Esophagus squamous epithelium (tissue), 5 donors: ENCODE results near the gene SLC18B1. TPM values are rescaled to one million over a fixed set of nuclear protein-coding genes. Genes with fewer than 3 reads are reported as not detected.

Experiments used
- DNase-seq: peaks from one replicate; lab custom pipeline; 2025; lab: John Stamatoyannopoulos, UW
- H3K27ac ChIP-seq, 4 donors: fragments of 200-600 bp; sonication (generic); one replicate each; pipeline ENCODE4 v1.5.1; 2016 to 2019; ENCODE audit warnings: mild to moderate bottlenecking in 1 of 4
- H3K27me3 ChIP-seq, 4 donors: fragments of 200-600 bp; sonication (generic); 1 replicate in 3 of 4; 2 replicates in 1 of 4; pipeline versions ENCODE4 v1.5.1 to v1.6.0; 2017 to 2021; ENCODE audit warnings: antibody characterized with exemption in 1 of 4
- H3K36me3 ChIP-seq, 3 donors: fragments of 200-600 bp; sonication (generic); one replicate each; pipeline ENCODE4 v1.5.1; 2016 to 2019
- H3K4me1 ChIP-seq, 3 donors: fragments of 200-600 bp; sonication (generic); one replicate each; pipeline ENCODE4 v1.5.1; 2017 to 2019
- H3K4me3 ChIP-seq, 4 donors: fragments of 200-600 bp; sonication (generic); 1 replicate in 3 of 4; 2 replicates in 1 of 4; pipeline ENCODE4 v1.5.1; 2016 to 2019; ENCODE audit warnings: mild to moderate bottlenecking in 2 of 4, moderate library complexity in 1 of 4
- H3K9me3 ChIP-seq, 3 donors: fragments of 200-600 bp; sonication (generic); one replicate each; pipeline ENCODE4 v1.5.1; 2016 to 2019
- CTCF ChIP-seq, 6 experiments: fragments of 450-650 bp in 4 of 6; fragments of 200-600 bp in 2 of 6; sonication (generic) in 2 of 6; IDR thresholded peaks; one replicate each; pipeline ENCODE4 v1.5.1; 2016 to 2019; ENCODE audit warnings: antibody characterized with exemption in 6 of 6, mild to moderate bottlenecking in 4 of 6, moderate library complexity in 4 of 6
- POLR2A ChIP-seq, 4 donors: fragments of 450-650 bp; IDR thresholded peaks; one replicate each; pipeline ENCODE4 v1.6.1; 2017; ENCODE audit warnings: antibody characterized with exemption in 4 of 4, mild to moderate bottlenecking in 4 of 4, moderate library complexity in 3 of 4
- WGBS, 2 donors: methylation state at CpG; one replicate each; pipeline ENCODE4 v1.1.5; 2018; 5-methylcytosine and 5-hydroxymethylcytosine counted together
- intact Hi-C: fragments of 100-400 bp; cut with DNase I; formaldehyde crosslinking; loops from one replicate; pipeline ENCODE4 v1.15.0; 2022
- total RNA-seq, 4 donors: library from RNA; depleted of rRNA; stranded (reverse); fragments of >200 nt; gene quantifications; one replicate each; pipeline ENCODE4 v1.1.0, GENCODE V29; 2016
- donor health status: DM: yes; HTN: yes; CAD: no.

SLC18B1 gene
- total RNA-seq, 4 donors from 2014 or later, result 11.2 to 28.7 (median 16.8) TPM

- Histone ChIP-seq H3K4me1 (peaks cover 6 to 28% (median 6%) of the 10 kb centered on the region in 3 donors), H3K27me3 (no peaks in the 10 kb centered on the region), H3K36me3 (no peaks in the 10 kb centered on the region), H3K9me3 (no peaks in the 10 kb centered on the region), H3K4me3 (no peak overlapping the region), H3K27ac (no peak overlapping the region)
- intact Hi-C loops, result no loop called here
- WGBS, 2 donors, result 24 to 41% methylated on average over 3 of the region's 3 CpGs
- no peak for TF ChIP-seq CTCF (IDR thresholded peaks at IDR 0.05)
- no peak for TF ChIP-seq POLR2A (IDR thresholded peaks at IDR 0.05)
- no peak for DNase-seq
Observed at GRCh38 chr6:132730560-132730959, 67.9 kb downstream of the SLC18B1 start.

- no peak for TF ChIP-seq CTCF (IDR thresholded peaks at IDR 0.05)
- TF ChIP-seq POLR2A (IDR thresholded peaks at IDR 0.05), result no peak
- Histone ChIP-seq H3K36me3 (no peaks in the 10 kb centered on the region), H3K27me3 (no peaks in the 10 kb centered on the region), H3K4me1 (peaks cover 0 to 13% (median 6%) of the 10 kb centered on the region in 3 donors), H3K9me3 (no peaks in the 10 kb centered on the region), H3K27ac (no peak overlapping the region), H3K4me3 (no peak overlapping the region)
- WGBS, 2 donors, result 89 to 90% methylated on average over 4 of the region's 4 CpGs
- no peak for DNase-seq
- intact Hi-C loops, result no loop called here
Observed at GRCh38 chr6:132728616-132729015, 69.8 kb downstream of the SLC18B1 start.

- intact Hi-C loops, result no loop called here
- Histone ChIP-seq H3K4me1 (peaks cover 0 to 13% (median 6%) of the 10 kb centered on the region in 3 donors), H3K4me3 (no peak overlapping the region), H3K9me3 (no peaks in the 10 kb centered on the region), H3K27ac (no peak overlapping the region), H3K27me3 (no peaks in the 10 kb centered on the region), H3K36me3 (no peaks in the 10 kb centered on the region)
- 79 to 89% methylated on average over 2 to 4 of the region's 4 CpGs for WGBS, 2 donors
- DNase-seq, result no peak
- TF ChIP-seq POLR2A (IDR thresholded peaks at IDR 0.05) (no peak), CTCF (IDR thresholded peaks at IDR 0.05) (no peak)
Observed at GRCh38 chr6:132726608-132726975, 71.8 kb downstream of the SLC18B1 start.

GRCh38 chr6:132725947-132726607 lies 72.4 kb downstream of the SLC18B1 start:
- intact Hi-C loops, result no loop called here
- Histone ChIP-seq H3K4me3 (no peak overlapping the region), H3K27me3 (no peaks in the 10 kb centered on the region), H3K36me3 (no peaks in the 10 kb centered on the region), H3K27ac (no peak overlapping the region), H3K9me3 (no peaks in the 10 kb centered on the region), H3K4me1 (peaks cover 0 to 10% (median 6%) of the 10 kb centered on the region in 3 donors)
- TF ChIP-seq POLR2A (IDR thresholded peaks at IDR 0.05) (no peak), CTCF (IDR thresholded peaks at IDR 0.05) (no peak)
- no peak for DNase-seq
- WGBS, 2 donors, result 46 to 63% methylated on average over 6 of the region's 6 CpGs

GRCh38 chr6:132725471-132725870 lies 73.0 kb downstream of the SLC18B1 start:
- WGBS, 2 donors, result 69 to 72% methylated on average over 6 of the region's 6 CpGs
- no peak overlapping the region for H3K4me3 ChIP-seq

More at GRCh38 chr6:132725471-132725870, 73.0 kb downstream of the SLC18B1 start:
- no peak for TF ChIP-seq CTCF (IDR thresholded peaks at IDR 0.05)
- no peak for TF ChIP-seq POLR2A (IDR thresholded peaks at IDR 0.05)
- intact Hi-C loops, result no loop called here
- no peak overlapping the region for H3K27ac ChIP-seq
- no peaks in the 10 kb centered on the region for H3K36me3 ChIP-seq
- peaks cover 0 to 4% (median 4%) of the 10 kb centered on the region in 3 donors for H3K4me1 ChIP-seq
- DNase-seq, result no peak
- H3K9me3 ChIP-seq, result no peaks in the 10 kb centered on the region
- H3K27me3 ChIP-seq, result no peaks in the 10 kb centered on the region
